Measurements from ENCODE around the gene SLC35F3. TPM values are rescaled to one million over a fixed set of nuclear protein-coding genes. Genes with fewer than 3 reads are reported as not detected.

Gene SLC35F3
- total RNA-seq, 1 experiment from 2014 or later: 22.7 TPM

- H3K9me3 ChIP-seq (ENCODE audit: low read depth, low read length, poor library complexity, severe bottlenecking): no peaks in the 10 kb centered on the region
- H3K27me3 ChIP-seq (replicated peaks; ENCODE audit: insufficient read depth, low read depth, low read length, poor library complexity): no peaks in the 10 kb centered on the region
- TF ChIP-seq EZH2 (IDR thresholded peaks at IDR 0.05; ENCODE audit: borderline replicate concordance, low read depth, low read length, poor library complexity, severe bottlenecking) (no peak), CTCF (conservative IDR thresholded peaks at IDR 0.05; ENCODE audit: low read depth, low read length) (no peak)
- no peak overlapping the region for H3K27ac ChIP-seq (ENCODE audit: low read depth, low read length, poor library complexity, severe bottlenecking)
- H3K36me3 ChIP-seq (ENCODE audit: insufficient read depth, low read length, poor library complexity, severe bottlenecking): no peaks in the 10 kb centered on the region
- DNase-seq (ENCODE audit: low spot score): no peak
- CTCF ChIA-PET: no interaction called here
- intact Hi-C loops (cut with micrococcal nuclease; ENCODE audit: unreplicated experiment): no loop called here
- no peaks in the 10 kb centered on the region for H3K4me1 ChIP-seq (ENCODE audit: insufficient read depth, low read length, poor library complexity, severe bottlenecking)
- BruUV-seq (replicated peaks): no TSS peak
- POLR2A ChIA-PET (ENCODE audit: low non-redundant PET): no interaction called here
- H3K4me3 ChIP-seq (ENCODE audit: low read depth, low read length, poor library complexity, severe bottlenecking): no peak overlapping the region
These were observed 139.6 kb downstream of the SLC35F3 start for GRCh38 chr1:234044079-234044478.

- CTCF ChIA-PET: no interaction called here
- no peaks in the 10 kb centered on the region for H3K27me3 ChIP-seq (replicated peaks; ENCODE audit: insufficient read depth, low read depth, low read length, poor library complexity)
- no peak for TF ChIP-seq CTCF (conservative IDR thresholded peaks at IDR 0.05; ENCODE audit: low read depth, low read length)
- no peak for TF ChIP-seq EZH2 (IDR thresholded peaks at IDR 0.05; ENCODE audit: borderline replicate concordance, low read depth, low read length, poor library complexity, severe bottlenecking)
- no peak overlapping the region for H3K4me3 ChIP-seq (ENCODE audit: low read depth, low read length, poor library complexity, severe bottlenecking)
- POLR2A ChIA-PET (ENCODE audit: low non-redundant PET): no interaction called here
- H3K36me3 ChIP-seq (ENCODE audit: insufficient read depth, low read length, poor library complexity, severe bottlenecking): no peaks in the 10 kb centered on the region
- peak; percentile 75 for DNase-seq (ENCODE audit: low spot score)
- no peaks in the 10 kb centered on the region for H3K4me1 ChIP-seq (ENCODE audit: insufficient read depth, low read length, poor library complexity, severe bottlenecking)
- BruUV-seq (replicated peaks): no TSS peak
- H3K27ac ChIP-seq (ENCODE audit: low read depth, low read length, poor library complexity, severe bottlenecking): no peak overlapping the region
- H3K9me3 ChIP-seq (ENCODE audit: low read depth, low read length, poor library complexity, severe bottlenecking): no peaks in the 10 kb centered on the region
- intact Hi-C loops (cut with micrococcal nuclease; ENCODE audit: unreplicated experiment): no loop called here
These were observed 142.6 kb downstream of the SLC35F3 start for GRCh38 chr1:234047123-234047522.

DNA sequence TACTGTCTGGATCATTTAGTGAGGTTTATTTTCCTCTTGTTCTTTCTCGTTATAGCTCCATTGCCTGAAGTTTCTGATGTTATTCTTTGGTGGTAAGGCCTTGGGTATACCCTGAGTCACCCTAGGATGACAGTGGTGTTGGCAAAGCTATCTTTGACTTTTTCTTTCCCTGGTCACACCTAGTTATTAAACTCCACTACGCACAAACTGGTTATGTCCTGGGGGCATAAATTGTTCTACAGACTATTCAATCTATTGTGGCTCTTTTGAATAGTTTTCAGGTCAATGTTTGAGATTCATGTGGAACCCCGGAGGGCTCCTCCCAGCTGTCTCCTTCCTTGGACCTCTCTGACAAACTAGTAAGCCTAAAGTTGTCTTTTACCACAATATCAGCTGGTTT lies 157.7 kb downstream of the SLC35F3 start:
- no peaks in the 10 kb centered on the region for H3K27me3 ChIP-seq (replicated peaks; ENCODE audit: insufficient read depth, low read depth, low read length, poor library complexity)
- intact Hi-C loops (cut with micrococcal nuclease; ENCODE audit: unreplicated experiment): loop anchor here (10.0 kb wide), 3 partner anchors 267 to 697 kb away; no protein-coding TSS in a partner anchor
- no peaks in the 10 kb centered on the region for H3K9me3 ChIP-seq (ENCODE audit: low read depth, low read length, poor library complexity, severe bottlenecking)
- H3K4me1 ChIP-seq (ENCODE audit: insufficient read depth, low read length, poor library complexity, severe bottlenecking): no peaks in the 10 kb centered on the region
- H3K4me3 ChIP-seq (ENCODE audit: low read depth, low read length, poor library complexity, severe bottlenecking): no peak overlapping the region
- TF ChIP-seq CTCF (conservative IDR thresholded peaks at IDR 0.05; ENCODE audit: low read depth, low read length) (no peak), EZH2 (IDR thresholded peaks at IDR 0.05; ENCODE audit: borderline replicate concordance, low read depth, low read length, poor library complexity, severe bottlenecking) (no peak)
- no peak overlapping the region for H3K27ac ChIP-seq (ENCODE audit: low read depth, low read length, poor library complexity, severe bottlenecking)
- DNase-seq (ENCODE audit: low spot score): no peak
- BruUV-seq (replicated peaks): no TSS peak
- ChIA-PET CTCF (no interaction called here), POLR2A (ENCODE audit: low non-redundant PET) (no interaction called here)
- no peaks in the 10 kb centered on the region for H3K36me3 ChIP-seq (ENCODE audit: insufficient read depth, low read length, poor library complexity, severe bottlenecking)
